AG09319 (cell line): ENCODE results near the gene TBC1D1.

Experiments
- DNase-seq: peaks from one replicate; pipeline ENCODE4 v3.0.0-alpha.2; 2010; ENCODE audit warnings: low read depth; ENCODE audit errors: extremely low read depth
- CTCF ChIP-seq: IDR thresholded peaks from 2 replicates; pipeline ENCODE4 v1.5.1; 2011; ENCODE audit warnings: low read depth, mild to moderate bottlenecking, inconsistent platforms, low read length, moderate library complexity

Gene TBC1D1

GRCh38 chr4:37902212-37902611 is 11.3 kb downstream of the TBC1D1 start:
- no peak for TF ChIP-seq CTCF
- no peak for DNase-seq

GRCh38 chr4:37902738-37903693 is 12.1 kb downstream of the TBC1D1 start:
- TF ChIP-seq CTCF, result no peak
- DNase-seq, result no peak

GRCh38 chr4:37903901-37904300 is 13.0 kb downstream of the TBC1D1 start:
- DNase-seq, result no peak
- no peak for TF ChIP-seq CTCF

- DNase-seq, result no peak
- no peak for TF ChIP-seq CTCF
Measured at GRCh38 chr4:37904824-37905223, 13.9 kb downstream of the TBC1D1 start.

- no peak for TF ChIP-seq CTCF
- DNase-seq, result no peak
Measured at GRCh38 chr4:37905533-37906169, 14.8 kb downstream of the TBC1D1 start.

- DNase-seq, result no peak
Measured at GRCh38 chr4:37908488-37909331, 17.8 kb downstream of the TBC1D1 start.

More at GRCh38 chr4:37908488-37909331, 17.8 kb downstream of the TBC1D1 start:
- no peak for TF ChIP-seq CTCF
